ENCODE results near the gene UCP3.
A peak's percentile ranks its signal among the peaks of the same experiment; 100 is the strongest.
"Not testable (repeated sequence)": the region's sequence is repeated elsewhere in the genome, so short reads cannot be mapped to it uniquely, and the experiment has no call there.

UCP3 gene

GRCh38 chr11:73988227-73988626 is 20.7 kb downstream of the UCP3 start:
- peaks cover 15% of the 10 kb centered on the region for H3K4me1 Mint-ChIP-seq
- no peaks in the 10 kb centered on the region for H3K36me3 Mint-ChIP-seq (ENCODE audit: low read depth)
- TF ChIP-seq CTCF (IDR thresholded peaks at IDR 0.05) = no peak
- peaks cover 16% of the 10 kb centered on the region for H3K27me3 Mint-ChIP-seq (ENCODE audit: low read depth, poor library complexity)
- DNase-seq = no peak
- H3K9me3 Mint-ChIP-seq = no peaks in the 10 kb centered on the region
- H3K4me3 Mint-ChIP-seq = no peak overlapping the region
- H3K27ac Mint-ChIP-seq = no peak overlapping the region

- not testable (repeated sequence) for H3K9me3 Mint-ChIP-seq; H3K4me3 Mint-ChIP-seq; H3K36me3 Mint-ChIP-seq (ENCODE audit: low read depth); H3K27ac Mint-ChIP-seq; DNase-seq
- Mint-ChIP-seq H3K27me3 (ENCODE audit: low read depth, poor library complexity) (peaks cover 31% of the 10 kb centered on the region), H3K4me1 (peaks cover 41% of the 10 kb centered on the region)
Observed at GRCh38 chr11:73985661-73986060, 23.2 kb downstream of the UCP3 start.

- no peak for TF ChIP-seq CTCF (IDR thresholded peaks at IDR 0.05)
Observed at GRCh38 chr11:73983741-73984538, 24.9 kb downstream of the UCP3 start.

DNA sequence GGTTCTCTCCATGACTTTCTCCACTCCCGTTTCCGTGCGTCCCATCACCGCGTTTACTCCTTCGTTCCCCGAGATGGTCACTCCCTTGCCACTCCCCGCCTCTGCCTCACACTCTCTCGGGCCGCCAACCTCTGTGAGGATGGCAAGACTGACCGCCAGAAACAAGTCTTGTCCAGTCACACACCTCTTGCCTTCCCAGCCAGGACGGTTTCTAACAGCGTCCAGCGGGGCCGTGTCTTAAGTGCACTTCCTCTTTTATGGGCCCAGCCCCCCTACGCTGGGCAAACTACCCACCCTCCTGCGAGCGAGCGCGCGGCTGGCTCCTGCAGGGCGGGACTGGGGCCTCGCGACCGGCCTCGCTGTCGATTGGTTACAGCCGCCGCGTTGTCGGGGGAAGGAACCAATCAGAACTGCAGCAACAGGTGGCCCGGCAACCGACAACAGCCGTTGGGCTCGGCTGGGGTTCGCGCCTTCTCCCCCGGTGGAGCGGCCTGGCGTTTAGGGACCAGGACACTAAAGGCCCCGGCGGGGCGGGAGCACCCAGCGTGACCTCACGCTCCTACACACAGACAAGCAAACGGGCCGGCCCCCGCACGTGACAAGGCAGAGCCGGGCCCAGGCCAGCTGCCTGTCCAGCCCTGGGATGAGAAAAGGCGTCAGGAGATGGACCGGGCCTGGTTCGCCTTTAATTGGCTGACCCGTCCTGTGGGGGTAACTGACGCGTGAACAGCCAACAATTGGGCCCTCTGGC is 25.7 kb downstream of the UCP3 start:
- peak; percentile 84 for DNase-seq
- peaks cover 58% of the 10 kb centered on the region for H3K4me1 Mint-ChIP-seq
- peak overlapping the region; percentile 98 for H3K27ac Mint-ChIP-seq
- H3K27me3 Mint-ChIP-seq (ENCODE audit: low read depth, poor library complexity) = peaks cover 39% of the 10 kb centered on the region
- TF ChIP-seq CTCF (IDR thresholded peaks at IDR 0.05) = no peak
- no peaks in the 10 kb centered on the region for H3K9me3 Mint-ChIP-seq
- peak overlapping the region; percentile 90 for H3K4me3 Mint-ChIP-seq
- peaks cover 19% of the 10 kb centered on the region for H3K36me3 Mint-ChIP-seq (ENCODE audit: low read depth)

More at GRCh38 chr11:73983741-73984538, 24.9 kb downstream of the UCP3 start:
- Mint-ChIP-seq H3K27me3 (ENCODE audit: low read depth, poor library complexity) (peaks cover 39% of the 10 kb centered on the region), H3K36me3 (ENCODE audit: low read depth) (peaks cover 11% of the 10 kb centered on the region), H3K4me1 (peaks cover 55% of the 10 kb centered on the region), H3K27ac (peak overlapping the region; percentile 43), H3K9me3 (no peaks in the 10 kb centered on the region), H3K4me3 (peak overlapping the region; percentile 90)
- DNase-seq = no peak

GRCh38 chr11:73982595-73982989 is 26.3 kb downstream of the UCP3 start, which contains the start of gene UCP2:
Gene UCP2, minus strand, starts transcription at chr11:73982843. Its CDS starts 4,465 bp downstream, at chr11:73978378.
- Mint-ChIP-seq H3K36me3 (ENCODE audit: low read depth) (peaks cover 23% of the 10 kb centered on the region), H3K27ac (peak within 1 kb of the TSS; percentile 98), H3K9me3 (no peaks in the 10 kb centered on the region), H3K27me3 (ENCODE audit: low read depth, poor library complexity) (peaks cover 39% of the 10 kb centered on the region), H3K4me1 (peaks cover 58% of the 10 kb centered on the region), H3K4me3 (peak within 1 kb of the TSS; percentile 99)
- no peak for TF ChIP-seq CTCF (IDR thresholded peaks at IDR 0.05)
- DNase-seq = peak; percentile 86

- H3K27ac Mint-ChIP-seq = no peak overlapping the region
- no peak for DNase-seq
- H3K4me1 Mint-ChIP-seq = peaks cover 58% of the 10 kb centered on the region
- no peaks in the 10 kb centered on the region for H3K9me3 Mint-ChIP-seq
- H3K27me3 Mint-ChIP-seq (ENCODE audit: low read depth, poor library complexity) = peaks cover 32% of the 10 kb centered on the region
- H3K4me3 Mint-ChIP-seq = peak overlapping the region; percentile 99
- no peak for TF ChIP-seq CTCF (IDR thresholded peaks at IDR 0.05)
- peaks cover 37% of the 10 kb centered on the region for H3K36me3 Mint-ChIP-seq (ENCODE audit: low read depth)
Observed at GRCh38 chr11:73981051-73981805, 27.7 kb downstream of the UCP3 start.
